HG03565 (cell line): ENCODE measurements around the gene MARK3.

Experiments
- ATAC-seq: cut with Tn5 transposase; IDR thresholded peaks from one replicate; pipeline ENCODE4 v1.9.1; 2021; ENCODE audit warnings: mild to moderate bottlenecking, moderate library complexity; ENCODE audit not compliant: unreplicated experiment

MARK3 gene

DNA sequence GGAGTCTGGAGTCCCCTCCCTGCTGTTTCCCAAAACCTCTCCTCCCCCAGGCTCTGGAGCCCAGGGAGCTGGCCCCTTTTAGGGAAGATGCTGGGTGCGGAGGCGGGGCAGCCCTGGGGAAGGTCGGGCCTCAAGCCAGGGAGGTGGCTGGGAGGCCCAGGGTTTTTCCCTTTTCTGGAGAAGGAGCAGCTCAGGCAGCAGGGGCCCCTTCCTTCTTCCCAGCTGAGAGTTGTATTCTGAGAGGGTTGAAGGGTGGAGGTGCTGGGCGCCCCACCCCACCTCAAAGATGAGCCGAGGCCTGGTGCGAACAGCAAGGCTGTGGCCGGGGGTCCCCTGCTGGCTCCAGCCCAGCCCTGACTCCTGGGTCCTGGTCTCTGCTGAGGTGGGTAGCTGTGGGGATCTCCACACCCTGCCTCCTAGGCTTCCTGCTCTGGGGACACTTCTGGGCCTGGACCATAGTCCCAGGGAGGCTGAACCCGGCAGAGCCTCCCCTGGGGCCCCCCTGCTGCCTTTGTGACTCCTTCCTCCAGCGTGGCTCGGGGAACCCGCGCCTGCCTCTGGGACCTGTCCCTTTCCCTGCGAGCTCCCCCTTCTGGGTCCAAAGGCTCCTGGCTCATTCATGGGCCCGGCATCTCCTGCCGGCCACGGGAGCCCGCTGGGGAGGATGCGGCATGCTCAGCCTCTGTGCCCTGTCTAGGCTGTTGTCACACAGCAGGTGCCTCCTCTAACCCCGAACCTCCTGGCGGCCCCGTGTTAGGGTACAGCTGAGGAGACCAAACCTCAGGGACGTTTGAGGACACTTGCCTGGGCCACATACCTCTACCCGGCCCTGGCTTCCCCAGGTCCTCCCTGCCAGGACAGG is 148.2 kb downstream of the MARK3 start:
- no peak for ATAC-seq

DNA sequence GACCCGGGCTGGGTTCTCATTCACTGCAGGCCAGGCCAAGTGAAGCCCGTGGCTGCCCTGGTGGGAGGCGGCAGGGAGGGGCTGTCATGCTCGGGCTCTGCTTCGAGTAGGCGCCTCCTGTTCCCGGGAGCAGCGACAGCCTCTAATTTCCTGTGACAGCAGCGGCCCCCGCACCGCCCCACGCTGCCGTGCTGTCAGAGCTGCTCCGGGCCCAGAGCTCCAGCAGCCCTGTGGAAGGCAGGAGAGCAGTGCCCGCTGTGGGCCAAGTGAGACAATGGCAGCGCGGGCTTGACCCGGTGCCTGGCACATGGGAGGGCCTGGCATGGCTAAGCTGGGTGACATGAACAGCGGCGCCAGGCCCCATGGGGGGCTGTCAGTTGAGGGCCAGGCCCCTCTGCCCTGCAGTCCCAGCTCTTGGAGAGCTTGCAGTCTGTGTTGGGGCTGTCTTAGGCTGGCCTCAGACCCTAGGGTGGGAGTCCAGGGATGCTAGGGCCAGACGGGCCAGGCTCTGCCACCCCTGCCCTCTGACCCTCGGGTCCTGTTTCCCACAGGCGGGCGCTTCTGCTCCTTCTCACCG is 148.9 kb downstream of the MARK3 start:
- ATAC-seq: no peak

DNA sequence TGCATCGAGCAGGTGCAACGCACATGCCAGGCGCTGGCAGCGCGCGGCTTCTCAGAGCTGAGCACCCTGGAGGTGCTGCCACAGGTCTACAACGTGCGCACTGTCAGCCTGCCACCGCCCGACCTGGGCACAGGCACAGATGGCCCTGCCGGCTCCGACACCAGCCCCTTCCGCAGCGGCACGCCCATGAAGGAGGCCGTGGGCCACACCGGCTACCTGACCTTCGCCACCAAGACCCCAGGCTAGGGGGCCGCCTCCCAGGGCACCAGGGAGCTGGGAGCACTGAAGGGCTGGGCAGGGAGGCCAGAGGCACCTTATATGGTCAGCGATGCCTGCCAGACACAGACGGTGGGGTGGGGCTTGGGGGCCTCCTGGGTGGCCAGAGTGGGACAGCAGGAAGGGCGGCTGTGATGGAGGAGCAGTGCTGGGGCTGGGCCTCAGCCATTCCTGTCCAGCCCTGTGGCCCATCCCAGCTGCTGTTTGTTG is 149.4 kb downstream of the MARK3 start:
- no peak for ATAC-seq

DNA sequence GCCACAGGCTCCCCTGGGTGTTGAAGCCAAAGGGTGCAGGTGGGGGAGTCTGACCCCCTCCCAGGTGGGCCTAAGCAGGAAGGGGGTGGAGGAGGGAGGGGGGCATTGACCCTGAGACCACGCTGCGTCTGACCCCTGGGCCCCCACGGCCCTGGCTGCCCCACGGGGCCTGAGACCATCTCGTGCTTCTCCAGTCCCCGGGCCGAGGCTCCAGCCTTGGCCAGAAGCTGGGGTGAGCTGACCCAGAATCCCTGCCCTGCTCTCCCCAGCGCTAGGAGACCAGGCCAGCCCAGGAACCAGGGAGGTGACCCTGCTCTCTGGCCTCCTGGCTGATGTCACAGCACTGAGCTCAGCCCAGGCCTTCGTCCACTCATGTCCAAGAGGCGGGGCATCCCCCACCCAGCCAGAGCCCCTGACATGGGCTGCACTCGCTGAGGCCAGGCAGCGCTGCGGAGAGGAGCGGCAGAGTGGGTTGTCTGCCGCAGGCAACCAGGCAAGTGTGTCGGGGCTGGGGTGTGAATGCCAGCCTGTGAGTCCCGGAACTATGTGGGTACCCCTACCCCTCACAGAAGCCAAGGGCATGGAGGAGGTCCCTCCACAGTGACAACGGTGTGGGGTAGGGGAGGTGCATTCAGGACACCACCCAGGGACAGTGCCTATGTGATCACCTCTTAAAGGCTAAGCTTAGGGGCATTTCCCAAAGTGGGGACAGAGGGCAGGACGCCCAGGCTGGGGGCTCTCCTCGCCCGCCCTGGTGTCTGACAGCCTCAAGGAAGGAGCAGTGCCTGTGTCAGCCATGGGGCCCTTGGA is 150.1 kb downstream of the MARK3 start:
- ATAC-seq: no peak

DNA sequence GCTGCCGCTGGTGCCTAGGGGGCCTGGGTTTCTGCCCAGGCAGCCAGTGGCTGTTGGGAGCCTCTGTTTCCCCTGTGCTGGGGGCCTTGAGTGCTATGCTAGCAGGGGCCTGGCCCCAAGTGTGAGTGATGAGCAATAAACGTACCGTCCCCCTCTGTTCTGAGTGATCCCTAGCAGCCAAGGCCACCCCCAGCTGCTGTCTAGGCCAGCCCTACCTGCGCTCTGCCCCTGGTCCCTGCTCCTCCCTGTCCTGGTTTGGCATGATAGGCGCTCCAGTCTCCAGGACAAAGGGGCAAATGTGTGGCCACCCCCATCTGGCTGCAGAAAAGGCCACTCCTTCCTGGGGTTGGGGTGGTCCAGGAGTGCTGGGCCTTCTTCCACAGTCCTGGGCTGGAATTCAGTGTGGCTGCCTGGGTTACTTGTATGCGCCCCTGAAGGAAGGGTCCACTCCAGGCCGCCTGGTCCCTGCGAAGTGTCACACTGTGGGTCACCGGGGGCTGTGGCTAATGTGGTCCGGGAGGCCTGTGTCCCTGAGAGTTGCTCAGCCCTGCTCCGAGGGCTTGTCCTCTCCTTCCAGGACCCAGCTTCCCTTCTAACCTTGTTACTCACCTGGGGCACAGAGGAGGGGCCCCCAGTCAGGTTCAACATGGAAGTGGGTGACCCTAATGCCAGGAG is 150.8 kb downstream of the MARK3 start:
- ATAC-seq: no peak

DNA sequence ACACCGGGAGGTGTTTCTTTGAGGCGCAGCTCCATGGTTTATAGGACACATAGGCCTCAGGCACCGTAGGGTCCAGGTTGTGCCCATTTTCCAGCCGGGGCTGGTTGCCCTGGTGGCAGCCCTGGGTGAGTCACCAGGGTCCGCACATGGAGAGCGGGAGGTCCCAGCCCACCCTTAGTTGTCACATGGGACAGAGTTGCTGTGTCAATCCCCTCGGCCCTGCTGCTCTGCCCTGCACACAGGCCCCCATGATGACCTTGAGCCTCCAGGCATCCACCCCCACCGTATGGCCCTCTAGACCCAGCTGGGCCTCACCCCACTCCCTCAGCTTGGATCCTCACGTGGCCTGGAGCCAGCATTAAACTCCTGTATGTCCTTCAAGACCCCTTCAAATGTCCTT is 151.5 kb downstream of the MARK3 start:
- no peak for ATAC-seq

DNA sequence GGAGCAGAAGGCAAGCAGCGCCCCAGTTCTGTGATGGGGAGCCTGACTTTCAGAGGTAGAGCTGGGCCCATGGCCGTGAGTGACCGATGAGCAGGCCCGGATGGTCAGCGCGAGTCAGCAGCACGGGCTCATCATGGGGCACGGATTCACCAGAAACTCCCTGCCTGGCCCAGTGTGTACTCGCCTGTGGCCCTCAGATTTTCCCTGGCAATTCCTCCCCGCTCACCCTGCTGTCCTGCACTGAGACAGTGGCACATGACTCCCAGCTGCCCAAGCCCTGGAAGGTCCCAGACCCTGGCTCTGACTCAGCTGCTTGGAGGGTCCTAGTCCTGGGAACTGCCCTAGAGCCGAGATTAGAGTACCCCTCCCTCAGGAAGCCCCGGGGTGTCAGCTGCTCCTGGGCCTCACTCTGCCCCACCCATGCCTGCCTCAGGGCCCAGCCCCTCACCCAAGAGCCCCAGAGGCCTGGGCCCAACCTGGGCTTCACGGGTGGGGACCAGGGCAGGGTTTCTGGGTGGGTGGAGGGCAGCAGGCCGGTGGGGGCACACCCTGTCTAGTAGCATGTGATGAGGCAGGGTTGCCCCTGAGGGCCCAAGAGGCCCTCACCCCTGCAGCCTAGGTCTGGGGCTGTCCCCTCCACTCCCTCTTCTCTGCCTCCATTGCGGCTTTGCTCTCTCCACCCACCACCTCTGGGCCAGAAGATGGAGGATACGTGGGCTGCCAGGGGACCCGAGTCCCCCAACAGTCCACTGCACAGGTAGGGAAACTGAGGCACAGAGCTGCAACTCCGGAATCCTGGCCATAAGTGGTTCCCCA is 152.2 kb downstream of the MARK3 start:
- ATAC-seq: no peak

DNA sequence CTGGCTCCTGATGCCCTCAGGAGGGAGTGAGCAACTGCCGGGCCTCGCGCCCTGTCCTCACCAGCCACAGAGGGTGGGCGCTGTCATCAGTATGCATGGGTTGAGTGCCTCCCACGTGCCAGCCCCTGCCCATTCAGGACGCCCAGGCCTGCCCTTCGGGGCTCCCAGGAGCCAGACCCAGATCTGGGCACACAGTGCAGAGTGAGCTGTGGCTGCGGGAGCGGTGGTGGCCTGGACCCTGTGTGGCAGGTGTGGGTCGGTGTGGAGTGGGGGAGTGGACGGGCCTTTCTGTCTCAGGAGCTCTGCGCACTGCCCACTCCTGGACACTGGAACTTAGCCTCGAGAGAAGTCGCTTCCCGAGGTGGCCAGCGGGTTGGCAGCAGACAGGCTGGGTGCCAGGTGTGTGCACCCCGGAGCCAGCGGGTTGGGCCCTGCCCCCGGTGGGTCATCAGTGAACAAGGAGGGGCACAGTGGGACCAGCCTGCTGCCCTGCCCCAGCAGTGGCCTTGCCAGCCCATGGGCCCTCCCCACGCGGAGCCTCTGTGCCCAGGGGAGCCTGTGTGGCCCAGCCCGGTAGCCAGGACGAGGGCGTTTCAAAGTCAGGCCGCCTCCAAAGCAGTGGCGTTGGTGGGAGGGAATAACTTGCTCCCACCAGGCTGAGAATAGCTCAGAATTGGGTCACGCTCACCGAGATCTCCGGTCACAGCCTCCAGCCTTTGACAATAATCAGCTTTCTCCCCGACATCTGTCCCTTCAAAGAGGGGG is 153.3 kb downstream of the MARK3 start:
- no peak for ATAC-seq

DNA sequence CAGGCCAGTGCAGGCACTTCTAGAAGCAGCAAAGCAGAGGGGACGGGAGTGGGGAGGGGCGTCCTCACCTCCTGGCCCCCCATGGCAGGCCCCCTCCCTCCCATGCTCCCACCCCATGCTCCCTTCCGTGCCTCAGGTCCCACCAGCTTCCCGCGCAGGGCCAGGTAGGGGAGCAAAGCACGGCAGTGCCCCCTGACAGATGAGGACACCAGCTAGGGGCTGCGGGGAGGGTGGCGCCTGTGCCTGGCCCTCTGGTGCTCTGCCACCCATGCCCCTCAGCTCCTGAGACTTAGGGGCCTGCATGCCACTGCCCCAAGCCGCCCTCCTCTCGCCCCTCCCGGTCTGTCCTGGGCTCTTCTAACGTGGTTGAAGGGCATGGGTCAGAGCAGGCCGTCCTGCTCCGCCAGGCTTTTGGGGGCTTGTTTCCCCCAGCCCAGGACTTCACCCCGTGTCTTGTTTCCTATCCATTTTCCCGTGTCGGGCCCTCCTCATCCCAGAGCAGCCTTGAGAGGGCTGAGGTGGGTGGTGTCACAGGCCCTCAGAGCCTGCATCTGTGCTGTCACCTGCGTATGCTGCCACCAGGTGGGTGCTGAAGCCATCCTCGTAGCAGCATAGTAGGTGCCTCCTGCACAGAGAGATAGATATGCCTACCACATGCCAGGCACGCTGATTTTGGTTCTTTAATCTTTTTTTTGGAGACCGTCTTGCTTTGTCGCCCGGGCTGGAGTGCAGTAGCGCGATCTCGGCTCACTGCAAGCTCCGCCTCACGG is 154.0 kb downstream of the MARK3 start:
- no peak for ATAC-seq

DNA sequence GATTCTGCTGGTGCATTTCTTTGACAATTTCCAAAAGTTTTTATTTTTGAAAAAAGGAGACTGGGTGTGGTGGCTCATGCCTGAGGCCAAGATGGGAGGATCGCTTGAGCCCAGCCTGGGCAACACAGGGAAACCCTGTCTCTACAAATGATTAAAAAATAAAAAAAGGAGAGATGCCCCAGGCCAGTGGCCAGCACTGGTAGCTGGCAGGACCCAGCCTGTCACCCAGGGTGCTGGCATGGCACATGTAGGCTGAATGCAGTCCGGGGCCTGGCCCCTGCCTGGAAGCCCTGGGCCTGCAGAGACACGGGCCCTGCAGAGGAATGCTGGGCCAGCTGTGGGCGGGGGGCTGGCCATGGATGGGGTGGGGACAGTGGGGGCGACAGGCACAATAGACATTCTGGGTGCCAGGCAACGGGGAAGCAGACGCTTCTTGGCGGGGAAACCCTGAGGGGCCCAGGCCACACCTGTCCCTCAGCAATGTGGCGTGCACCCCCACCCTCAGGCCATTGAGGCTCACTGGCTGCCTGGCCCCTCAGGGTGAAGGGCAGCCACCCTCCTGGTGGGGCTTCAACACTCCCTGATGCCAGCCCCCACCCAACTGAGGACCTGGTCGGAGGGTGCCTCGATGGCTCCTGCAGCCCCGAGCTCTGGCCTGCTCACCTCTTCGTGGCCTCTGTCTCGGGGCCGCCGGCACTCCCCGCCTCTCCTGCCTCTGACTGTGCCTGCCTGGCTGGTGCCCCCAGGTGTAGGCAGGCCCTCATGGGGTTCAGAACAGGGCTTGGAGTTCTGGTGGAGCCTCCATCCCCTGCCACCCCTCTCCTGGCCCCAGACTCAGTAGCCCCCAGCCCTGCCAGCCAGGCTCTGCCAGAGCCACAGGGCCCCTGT is 155.8 kb downstream of the MARK3 start:
- no peak for ATAC-seq

DNA sequence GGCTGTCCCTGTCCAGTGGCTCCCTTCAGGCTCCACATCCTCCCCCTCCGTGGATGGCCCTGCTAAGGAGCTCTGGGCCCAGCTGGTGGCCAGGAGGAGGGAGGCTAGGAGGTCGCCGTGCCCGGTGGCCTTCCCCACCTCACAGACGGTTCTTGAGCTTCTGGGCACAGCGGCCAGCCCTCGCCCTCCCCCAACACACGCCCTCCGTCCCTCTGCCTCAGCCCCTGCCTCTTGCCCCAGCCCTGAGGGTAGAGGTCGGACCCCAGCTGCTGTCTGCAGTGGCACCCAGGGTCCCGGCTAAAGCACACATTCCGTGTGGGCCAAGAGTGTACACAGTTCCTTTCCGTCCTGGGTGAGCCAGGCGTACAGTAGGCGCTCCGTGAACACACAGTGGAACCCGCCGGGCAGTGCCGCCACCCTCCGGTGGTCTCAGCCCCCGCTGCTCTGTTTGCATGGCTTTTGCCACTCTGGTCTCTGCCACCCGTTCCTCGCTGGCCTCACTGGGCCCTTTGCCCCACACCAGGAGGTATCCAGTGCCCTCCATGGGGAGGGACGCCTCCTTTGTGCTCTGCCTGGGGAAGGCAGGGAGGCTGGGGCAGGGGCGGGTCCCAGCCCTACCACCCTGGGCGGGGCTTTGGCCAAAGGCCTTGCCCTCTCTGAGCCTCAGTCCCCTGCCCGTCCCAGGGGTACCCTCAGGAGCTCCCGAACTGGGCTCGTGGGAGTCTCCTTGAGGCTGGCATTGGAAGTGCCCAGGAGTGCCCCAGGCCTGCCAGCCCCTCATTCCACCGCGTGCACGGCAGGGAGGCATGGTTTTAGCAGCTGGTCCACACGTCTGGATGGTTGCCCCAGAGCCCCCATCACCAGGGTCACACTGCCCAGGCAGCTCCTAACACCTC is 156.7 kb downstream of the MARK3 start:
- ATAC-seq: no peak

DNA sequence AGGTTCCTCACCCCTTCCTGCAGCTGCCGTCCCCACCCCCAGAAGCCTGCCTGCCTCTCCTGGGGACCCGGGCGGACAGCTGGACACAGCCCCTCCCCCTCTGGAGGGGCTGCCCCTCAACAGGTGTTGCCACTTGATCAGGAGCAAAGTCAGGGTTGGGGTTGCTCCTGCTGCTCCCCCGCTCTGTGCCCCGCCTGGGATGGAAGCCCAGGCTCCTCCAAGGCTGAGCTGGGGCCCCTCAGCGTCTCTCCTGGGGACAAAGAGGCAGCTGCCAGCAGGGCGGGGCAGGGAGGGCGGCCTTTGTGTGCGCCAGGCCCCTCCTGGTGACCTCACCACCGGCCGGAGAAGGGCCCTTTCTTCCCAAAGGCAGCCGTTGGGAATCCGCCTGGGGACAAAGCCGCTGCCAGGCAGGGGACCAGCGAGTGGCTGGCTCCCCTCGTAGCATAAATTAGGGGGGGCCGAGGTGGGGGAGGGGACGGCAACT is 157.4 kb downstream of the MARK3 start:
- no peak for ATAC-seq

DNA sequence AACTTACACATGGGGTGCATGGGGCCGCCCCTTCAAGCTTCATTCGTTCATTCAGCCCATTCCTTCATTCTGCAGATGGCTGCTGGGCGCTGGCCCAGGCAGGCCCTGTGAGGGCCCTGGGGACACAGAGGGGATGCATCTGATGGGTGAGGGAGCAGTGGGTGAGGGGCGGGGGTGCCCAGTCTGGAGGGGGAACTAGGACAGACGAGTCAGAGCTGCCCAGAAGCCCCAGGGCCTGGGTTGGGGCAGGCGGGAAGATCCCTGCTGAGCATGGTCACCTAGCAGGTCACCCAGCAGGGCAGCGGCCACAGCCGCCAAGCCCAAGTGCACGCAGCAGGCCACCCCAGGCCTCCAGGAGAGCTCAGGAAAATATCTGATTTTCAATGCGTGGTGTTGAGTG is 157.9 kb downstream of the MARK3 start:
- ATAC-seq: no peak

DNA sequence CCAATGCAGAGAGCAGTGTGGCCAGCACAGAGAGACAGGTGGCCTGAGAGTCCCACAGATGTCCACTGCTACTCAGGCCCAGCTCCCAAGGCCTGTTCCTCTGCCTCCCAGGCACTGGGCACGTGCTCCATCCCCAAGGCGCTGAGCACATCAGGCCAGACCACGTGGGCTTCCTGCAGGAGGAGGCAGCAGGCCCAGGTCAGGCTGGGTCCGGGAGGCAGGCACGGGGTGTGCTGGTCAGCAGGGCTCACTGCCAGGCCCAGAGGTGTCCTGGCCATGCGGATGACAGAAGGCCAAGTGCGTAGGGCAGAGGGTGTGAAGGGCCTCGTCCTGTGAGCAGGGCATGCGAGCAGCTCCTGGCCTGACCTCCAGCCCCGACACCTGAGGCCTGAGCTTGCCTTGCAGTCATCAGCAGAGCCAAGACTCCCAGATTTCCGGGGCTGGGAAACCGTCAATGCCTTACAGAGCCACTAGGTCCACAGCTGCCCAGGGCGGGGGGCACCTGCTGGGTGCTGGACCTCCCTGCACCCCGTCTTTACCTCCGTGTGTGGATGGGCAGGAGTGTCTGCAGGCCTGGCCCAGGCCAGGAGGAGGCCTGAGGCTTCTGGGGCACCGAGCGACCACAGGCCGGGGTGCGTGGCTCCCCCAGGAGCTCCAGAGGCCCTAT is 158.6 kb downstream of the MARK3 start:
- ATAC-seq: no peak

DNA sequence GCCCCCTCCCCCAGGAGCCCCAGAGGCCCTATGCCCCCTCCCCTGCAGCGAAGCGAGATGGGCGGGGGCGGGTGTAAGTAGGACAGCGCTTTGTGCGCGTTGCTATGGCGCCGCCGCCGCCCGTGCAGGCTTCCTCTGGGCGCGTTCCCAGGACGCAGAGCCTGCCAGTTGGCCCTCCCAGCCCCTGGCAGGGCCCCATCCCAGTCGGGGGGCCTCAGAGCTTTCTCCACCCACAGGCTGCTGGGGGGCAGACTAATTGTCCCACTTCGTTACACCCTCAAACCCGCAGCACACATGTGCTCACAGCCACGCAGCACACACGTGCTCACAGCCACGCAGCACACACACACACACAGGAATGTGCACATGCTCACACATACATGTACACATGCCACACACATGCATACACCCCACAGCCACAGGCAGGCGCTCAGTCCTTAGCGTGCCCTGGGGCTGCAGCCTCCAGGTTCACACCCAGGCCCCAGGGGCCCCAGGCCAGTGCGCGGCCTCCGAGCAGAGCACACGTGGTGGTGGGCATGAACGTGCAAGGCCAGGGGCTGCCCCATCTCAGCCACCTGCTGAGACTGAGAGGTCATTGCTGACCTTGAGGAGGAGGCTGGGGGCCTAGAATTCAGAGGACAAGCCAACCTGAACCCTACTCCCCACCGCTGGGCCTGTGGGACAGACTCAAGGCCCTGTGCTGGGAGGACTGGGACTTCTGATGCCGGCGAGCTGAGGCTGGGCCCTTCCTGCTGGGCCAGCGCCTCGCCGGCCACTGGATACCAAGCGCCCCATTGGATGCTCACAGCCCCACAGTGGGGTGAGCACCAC is 159.4 kb downstream of the MARK3 start:
- no peak for ATAC-seq
